HuH-7.5 (cell line): ENCODE measurements around the gene DPT.

Source experiments
- DNase-seq: peaks from one replicate; pipeline ENCODE4 v3.0.0; 2011; ENCODE audit warnings: low spot score

The DPT gene

GRCh38 chr1:168735974-168736373 is 7.0 kb upstream of the DPT start:
- no peak for DNase-seq

GRCh38 chr1:168734946-168735345 is 5.9 kb upstream of the DPT start:
- no peak for DNase-seq

- DNase-seq, result no peak
Measured at GRCh38 chr1:168734271-168734670, 5.3 kb upstream of the DPT start.

- DNase-seq, result no peak
Measured at GRCh38 chr1:168733241-168733640, 4.2 kb upstream of the DPT start.

GRCh38 chr1:168732736-168733135 is 3.7 kb upstream of the DPT start:
- DNase-seq, result no peak

GRCh38 chr1:168731244-168731953 is 2.4 kb upstream of the DPT start:
- DNase-seq, result no peak

GRCh38 chr1:168729405-168729802 is 398 bp upstream of the DPT start:
- DNase-seq, result no peak

GRCh38 chr1:168726719-168727118 is 2.3 kb downstream of the DPT start:
- DNase-seq, result no peak

GRCh38 chr1:168726281-168726680 is 2.7 kb downstream of the DPT start:
- no peak for DNase-seq

GRCh38 chr1:168725831-168726230 is 3.2 kb downstream of the DPT start:
- no peak for DNase-seq

- DNase-seq, result no peak
Measured at GRCh38 chr1:168725060-168725459, 3.9 kb downstream of the DPT start.

- DNase-seq, result no peak
Measured at GRCh38 chr1:168723000-168723399, 6.0 kb downstream of the DPT start.

- no peak for DNase-seq
Measured at GRCh38 chr1:168720839-168721238, 8.2 kb downstream of the DPT start.

GRCh38 chr1:168719306-168720111 is 9.5 kb downstream of the DPT start:
- no peak for DNase-seq

- no peak for DNase-seq
Measured at GRCh38 chr1:168717906-168718891, 10.8 kb downstream of the DPT start.

- DNase-seq, result no peak
Measured at GRCh38 chr1:168714012-168714411, 15.0 kb downstream of the DPT start.

GRCh38 chr1:168709405-168710363 is 19.3 kb downstream of the DPT start:
- DNase-seq, result no peak

GRCh38 chr1:168708698-168709404 is 20.2 kb downstream of the DPT start:
- no peak for DNase-seq

GRCh38 chr1:168706391-168706992 is 22.5 kb downstream of the DPT start:
- DNase-seq, result no peak
